PC-3 (cell line): ENCODE data around the gene ADO.
"Not testable (repeated sequence)": the region's sequence is repeated elsewhere in the genome, so short reads cannot be mapped to it uniquely, and the experiment has no call there.

ENCODE experiments used
- EZH2 ChIP-seq: fragments of 300-600 bp; sonication (generic); IDR thresholded peaks from one replicate; pipeline ENCODE4 v1.6.1; 2017; ENCODE audit warnings: antibody characterized with exemption, mild to moderate bottlenecking, low read length; ENCODE audit not compliant: unreplicated experiment
- TF ChIP-seq, protein P1 (sequence below): fragments of 300-600 bp; sonication (generic); conservative IDR thresholded peaks from 2 replicates; pipeline ENCODE4 v1.5.1; 2017; ENCODE audit warnings: antibody characterized with exemption, low read depth, mild to moderate bottlenecking, low read length

DNA sequence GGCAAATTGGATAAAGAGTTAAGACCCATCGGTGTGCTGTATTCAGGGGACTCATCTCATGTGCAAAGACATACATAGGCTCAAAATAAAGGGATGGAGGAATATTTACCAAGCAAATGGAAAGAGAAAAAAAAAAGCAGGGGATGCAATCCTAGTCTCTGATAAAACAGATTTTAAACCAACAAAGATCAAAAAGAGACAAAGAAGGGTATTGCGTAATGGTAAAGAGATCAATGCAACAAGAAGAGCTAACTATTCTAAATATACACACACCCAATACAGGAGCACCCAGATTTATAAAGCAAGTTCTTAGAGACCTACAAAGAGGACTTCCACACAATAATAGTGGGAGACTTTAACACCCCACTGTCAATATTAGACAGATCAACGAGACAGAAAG, 20.0 kb upstream of the ADO start:
- TF ChIP-seq, protein P1, sequence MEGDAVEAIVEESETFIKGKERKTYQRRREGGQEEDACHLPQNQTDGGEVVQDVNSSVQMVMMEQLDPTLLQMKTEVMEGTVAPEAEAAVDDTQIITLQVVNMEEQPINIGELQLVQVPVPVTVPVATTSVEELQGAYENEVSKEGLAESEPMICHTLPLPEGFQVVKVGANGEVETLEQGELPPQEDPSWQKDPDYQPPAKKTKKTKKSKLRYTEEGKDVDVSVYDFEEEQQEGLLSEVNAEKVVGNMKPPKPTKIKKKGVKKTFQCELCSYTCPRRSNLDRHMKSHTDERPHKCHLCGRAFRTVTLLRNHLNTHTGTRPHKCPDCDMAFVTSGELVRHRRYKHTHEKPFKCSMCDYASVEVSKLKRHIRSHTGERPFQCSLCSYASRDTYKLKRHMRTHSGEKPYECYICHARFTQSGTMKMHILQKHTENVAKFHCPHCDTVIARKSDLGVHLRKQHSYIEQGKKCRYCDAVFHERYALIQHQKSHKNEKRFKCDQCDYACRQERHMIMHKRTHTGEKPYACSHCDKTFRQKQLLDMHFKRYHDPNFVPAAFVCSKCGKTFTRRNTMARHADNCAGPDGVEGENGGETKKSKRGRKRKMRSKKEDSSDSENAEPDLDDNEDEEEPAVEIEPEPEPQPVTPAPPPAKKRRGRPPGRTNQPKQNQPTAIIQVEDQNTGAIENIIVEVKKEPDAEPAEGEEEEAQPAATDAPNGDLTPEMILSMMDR: not testable (repeated sequence)
- TF ChIP-seq EZH2: not testable (repeated sequence)
